K562 (cell line): Measurements from ENCODE around the gene KRT39. TPM values are rescaled to one million over a fixed set of nuclear protein-coding genes. Genes with fewer than 3 reads are reported as not detected.

ENCODE experiments used
- ATAC-seq: fragments of 200-7000 bp; cut with Tn5 transposase; 3 replicates; pipeline ENCODE4 v1.9.1; 2020; ENCODE audit warnings: moderate library complexity
- BruUV-seq: library from RNA; stranded (reverse); fragments of 400-500 nt; replicated peaks from 2 replicates; lab custom pipeline; 2021; lab: Mats Ljungman, UMichigan
- CTCF ChIA-PET: fragments of 300-600 bp; formaldehyde crosslinking; extraction: SDS; loops from one replicate; lab custom pipeline; 2021; ENCODE audit warnings: low intra/inter-chr PET ratio; lab: Yijun Ruan, JAX
- POLR2A ChIA-PET: fragments of 300-600, 350-650 bp; sonication (Branson Sonifier 250); formaldehyde crosslinking; extraction: SDS; loops from one replicate; lab custom pipeline; 2021; ENCODE audit warnings: antibody characterized with exemption, inconsistent platforms; lab: Yijun Ruan, JAX
- DNase-seq, 4 experiments: peaks; one replicate each; pipeline versions ENCODE4 v3.0.0 to v3.0.0-alpha.2; 2011 to 2018; ENCODE audit warnings: low spot score in 3 of 4, mixed read lengths in 3 of 4; ENCODE audit errors: extremely low read depth in 1 of 4
- FAIRE-seq: peaks from 2 replicates; lab custom pipeline; 2011; peaks lifted over from hg19 to GRCh38; lab: Jason Lieb, UNC
- H2AFZ ChIP-seq: 2 replicates; pipeline ENCODE4 v1.6.0; 2011; ENCODE audit warnings: low read depth, low read length, control low read depth, inconsistent platforms
- H3K27ac ChIP-seq: fragments of 200-600 bp; 3 replicates; pipeline ENCODE4 v1.8.0; 2011; ENCODE audit warnings: low read depth, mild to moderate bottlenecking, control low read depth, inconsistent platforms, low read length, moderate library complexity, mixed read lengths; ENCODE audit errors: extremely low read depth
- H3K27me3 ChIP-seq, 2 experiments: fragments of 300-600 bp in 1 of 2; 2 replicates in 1 of 2; 3 replicates in 1 of 2; pipeline versions ENCODE4 v1.6.0 to v1.8.0; 2011; ENCODE audit warnings: inconsistent platforms in 2 of 2, low read length in 2 of 2, mild to moderate bottlenecking in 1 of 2, mixed read lengths in 1 of 2, moderate library complexity in 1 of 2; ENCODE audit not compliant: control insufficient read depth in 2 of 2, insufficient read depth in 2 of 2
- H3K36me3 ChIP-seq: fragments of 300-600 bp; 3 replicates; pipeline ENCODE4 v1.8.0; 2011; ENCODE audit warnings: mild to moderate bottlenecking, low read length, inconsistent platforms; ENCODE audit not compliant: control insufficient read depth, insufficient read depth
- H3K4me1 ChIP-seq, 2 experiments: fragments of 200-600 bp in 1 of 2; replicated peaks in 1 of 2; 2 replicates in 1 of 2; 3 replicates in 1 of 2; pipeline versions ENCODE4 v1.5.1 to v1.8.0; 2011; ENCODE audit warnings: inconsistent platforms in 2 of 2, low read length in 2 of 2, mild to moderate bottlenecking in 1 of 2, mixed read lengths in 1 of 2, moderate library complexity in 1 of 2; ENCODE audit not compliant: control insufficient read depth in 2 of 2, insufficient read depth in 2 of 2
- H3K4me2 ChIP-seq: 2 replicates; pipeline ENCODE4 v1.6.1; 2011; ENCODE audit warnings: low read length, control low read depth, inconsistent platforms, mixed read lengths; ENCODE audit not compliant: insufficient read depth
- H3K4me3 ChIP-seq: fragments of 200-600 bp; sonication (generic), shearing (Covaris generic); 2 replicates; pipeline ENCODE4 v1.5.1; 2016; ENCODE audit warnings: control low read depth, inconsistent platforms
- H3K79me2 ChIP-seq: fragments of 200-600 bp; 3 replicates; pipeline ENCODE4 v1.8.0; 2011; ENCODE audit warnings: low read length, inconsistent platforms; ENCODE audit not compliant: control insufficient read depth, insufficient read depth
- H3K9ac ChIP-seq, 2 experiments: 2 replicates each; pipeline versions ENCODE4 v1.6.0 to v1.6.1; 2011; ENCODE audit warnings: low read depth in 2 of 2, low read length in 2 of 2, control low read depth in 1 of 2, inconsistent platforms in 1 of 2, mild to moderate bottlenecking in 1 of 2, mixed read lengths in 1 of 2; ENCODE audit not compliant: insufficient read depth in 1 of 2
- H3K9me1 ChIP-seq: one replicate; pipeline ENCODE4 v1.6.0; 2011; ENCODE audit warnings: inconsistent platforms, mild to moderate bottlenecking, low read length, moderate library complexity; ENCODE audit not compliant: control insufficient read depth, insufficient read depth
- H3K9me3 ChIP-seq: replicated peaks from 2 replicates; pipeline ENCODE4 v1.5.1; 2011; ENCODE audit warnings: low read depth, low read length, inconsistent platforms; ENCODE audit not compliant: control insufficient read depth, insufficient read depth
- H4K20me1 ChIP-seq: replicated peaks from 2 replicates; pipeline ENCODE4 v1.6.1; 2011; ENCODE audit warnings: low read length, inconsistent platforms, mixed read lengths; ENCODE audit not compliant: control insufficient read depth, insufficient read depth
- ARID2 ChIP-seq: fragments of 450-650 bp; IDR thresholded peaks from 2 replicates; pipeline ENCODE4 v1.6.1; 2017; ENCODE audit warnings: antibody characterized with exemption, mild to moderate bottlenecking
- ATF3 ChIP-seq, 2 experiments: fragments of 450-650 bp in 1 of 2; sonication (generic) in 1 of 2; formaldehyde crosslinking in 1 of 2; IDR thresholded peaks in 1 of 2; conservative IDR thresholded peaks in 1 of 2; 2 replicates each; pipeline versions ENCODE4 v1.6.1 to v1.8.1; 2016 to 2023; ENCODE audit warnings: mild to moderate bottlenecking in 2 of 2, moderate library complexity in 2 of 2, inconsistent platforms in 1 of 2, missing genetic modification reagents in 1 of 2
- CTCF ChIP-seq, 3 experiments: IDR thresholded peaks in 2 of 3; conservative IDR thresholded peaks in 1 of 3; 2 replicates each; pipeline ENCODE4 v1.5.1; 2011 to 2012; ENCODE audit warnings: low read length in 3 of 3, mild to moderate bottlenecking in 3 of 3, control low read depth in 2 of 3, improper control_type of control experiment in 1 of 3, inconsistent platforms in 1 of 3, low read depth in 1 of 3, mixed read lengths in 1 of 3, moderate library complexity in 1 of 3; ENCODE audit not compliant: insufficient read depth in 2 of 3
- FOXO4 ChIP-seq: fragments of 450-650 bp; formaldehyde crosslinking; IDR thresholded peaks from 2 replicates; pipeline ENCODE4 v1.4.0; 2020; ENCODE audit warnings: mild to moderate bottlenecking, moderate library complexity
- KLF16 ChIP-seq: IDR thresholded peaks from 2 replicates; pipeline ENCODE4 v1.6.1; 2016; ENCODE audit warnings: antibody characterized with exemption
- MAZ ChIP-seq, 2 experiments: fragments of 450-650 bp in 1 of 2; sonication (generic) in 1 of 2; formaldehyde crosslinking; IDR thresholded peaks in 1 of 2; conservative IDR thresholded peaks in 1 of 2; 2 replicates each; pipeline versions ENCODE4 v1.4.0 to v1.5.0; 2020; ENCODE audit warnings: mild to moderate bottlenecking in 1 of 2, missing genetic modification reagents in 1 of 2
- MCM7 ChIP-seq, 2 experiments: fragments of 450-650 bp; IDR thresholded peaks; 2 replicates each; pipeline ENCODE4 v1.6.1; 2016 to 2018
- NFIC ChIP-seq: fragments of 450-650 bp; IDR thresholded peaks from 2 replicates; pipeline ENCODE4 v1.6.1; 2017; ENCODE audit warnings: mild to moderate bottlenecking, inconsistent platforms
- RCOR1 ChIP-seq, 2 experiments: IDR thresholded peaks; 2 replicates each; pipeline ENCODE4 v1.6.1; 2012; ENCODE audit warnings: low read depth in 2 of 2, low read length in 2 of 2, borderline replicate concordance in 1 of 2, improper control_type of control experiment in 1 of 2
- SNAPC5 ChIP-seq: fragments of 250-450 bp; sonication (Bioruptor Pico); IDR thresholded peaks from 2 replicates; pipeline ENCODE4 v1.8.0; 2021; ENCODE audit warnings: moderate library complexity, mild to moderate bottlenecking, inconsistent platforms
- U2AF2 ChIP-seq: fragments of 200-400 bp; formaldehyde crosslinking; optimal IDR thresholded peaks from 2 replicates; pipeline ENCODE3; 2017; ENCODE audit warnings: low read depth, mild to moderate bottlenecking, low read length
- ZNF184 ChIP-seq: sonication (generic); formaldehyde crosslinking; IDR thresholded peaks from 2 replicates; pipeline ENCODE4 v1.5.0; 2020; ENCODE audit warnings: missing genetic modification reagents
- WGBS: fragments of 100-300 bp; shearing (Covaris generic); methylation state at CpG from one replicate; pipeline ENCODE4 v1.1.6; 2016; ENCODE audit warnings: low coverage, mixed read lengths; ENCODE audit not compliant: insufficient coverage; ENCODE audit errors: missing lambda C conversion rate; 5-methylcytosine and 5-hydroxymethylcytosine counted together
- in situ Hi-C: fragments of 300-500 bp; cut with MboI; formaldehyde crosslinking; loops from 4 replicates; pipeline ENCODE4 v1.15.0; 2018; ENCODE audit warnings: inconsistent platforms, mixed read lengths
- intact Hi-C: fragments of 100-400 bp; cut with micrococcal nuclease; formaldehyde crosslinking; loops from 2 replicates; pipeline ENCODE4 v1.14.2; 2022
- polyA plus RNA-seq, 8 experiments: library from polyadenylated mRNA; depleted of rRNA in 4 of 8; stranded (reverse) in 5 of 8; unstranded in 3 of 8; fragments of >200 nt; fragmentation: Nextera tagmentation in 2 of 8; fragmentation: Illumina TruSeq in 1 of 8; extraction: Ambion mirVana in 2 of 8; extraction: Trizol in 1 of 8; gene quantifications; 2 replicates each; pipeline versions ENCODE4 v1.2.1 to v1.2.3, GENCODE V29; 2011 to 2014; ENCODE audit warnings: inconsistent platforms in 1 of 8, missing spikeins in 1 of 8
- total RNA-seq, 7 experiments: library from RNA; depleted of rRNA in 6 of 7; stranded (reverse); fragments of >200 nt in 6 of 7; fragmentation: Illumina TruSeq in 2 of 7; extraction: Trizol in 2 of 7; gene quantifications; 2 replicates each; pipeline versions ENCODE4 v1.2.1 to v1.2.3, GENCODE V29; 2011 to 2021; ENCODE audit warnings: low replicate concordance in 1 of 7

Gene KRT39
- total and polyA plus RNA-seq, 9 of the 15 experiments (the other 6 are each of a cell fraction or from before 2014, with no cell fraction given), result not detected

- WGBS, result 0% methylated on average over 5 of the region's 5 CpGs
- Histone ChIP-seq H2AFZ (no peak overlapping the region), H3K9me3 (no peaks in the 10 kb centered on the region), H3K4me3 (no peak overlapping the region), H3K4me2 (no peak overlapping the region), H3K27me3 (peaks cover 32 to 37% of the 10 kb centered on the region in 2 experiments), H3K36me3 (no peaks in the 10 kb centered on the region), H3K9me1 (no peaks in the 10 kb centered on the region), H3K79me2 (no peaks in the 10 kb centered on the region), H4K20me1 (no peaks in the 10 kb centered on the region), H3K9ac (no peak overlapping the region), H3K27ac (no peak overlapping the region), H3K4me1 (no peaks in the 10 kb centered on the region)
- CTCF ChIA-PET, result interaction anchor here (0.7 to 3.8 kb wide), 12 partner anchors 106 to 758 kb away, joined by 3 to 36 read pairs (median 4); no protein-coding TSS in a partner anchor
- peak; percentile 97 for FAIRE-seq
- in situ Hi-C loops (loop anchor here (5.0 to 10.0 kb wide), 2 partner anchors 105 to 753 kb away; no protein-coding TSS in a partner anchor), intact Hi-C loops (loop anchor here (1.0 to 10.0 kb wide), 7 partner anchors 106 to 757 kb away; no protein-coding TSS in a partner anchor)
- peak; percentile 96 for ATAC-seq
- DNase-seq, result peak; percentile 73 to 83 (median 75)
- POLR2A ChIA-PET, result no interaction called here
- no TSS peak for BruUV-seq
- TF ChIP-seq ARID2 (peak; percentile 26; the same call in 1 of the 2 replicates), U2AF2 (no peak), NFIC (peak; percentile 90), KLF16 (peak; percentile 79), RCOR1 (IDR thresholded peaks at IDR 0.05; ENCODE audit: borderline replicate concordance in 1 of 2, low read depth in 2 of 2, low read length in 2 of 2) (peak in 1 of 2 experiments; percentile 41; a peak in 1 of 4 replicates), ATF3 (IDR thresholded peaks at IDR 0.05) (peak; percentile 72), ATF3 (CRISPR knock-in tag; conservative IDR thresholded peaks at IDR 0.05) (no peak; the same call in 1 of the 2 replicates), CTCF (IDR thresholded peaks at IDR 0.05 in 2 of 3, conservative IDR thresholded peaks at IDR 0.05 in 1 of 3; ENCODE audit: insufficient read depth in 2 of 3, low read depth in 1 of 3, low read length in 3 of 3) (peak; percentile 83 to 92 (median 87)), FOXO4 (CRISPR knock-in tag) (no peak), ZNF184 (CRISPR knock-in tag) (no peak), MCM7 (IDR thresholded peaks at IDR 0.05) (no peak), MAZ (CRISPR knock-in tag; conservative IDR thresholded peaks at IDR 0.05 in 1 of 2, IDR thresholded peaks at IDR 0.05 in 1 of 2) (0 out of 4 replicates have a peak, but pooled peaks of 1 of the 2 experiments have one; percentile 31), SNAPC5 (CRISPR knock-in tag) (no peak)
Observed at GRCh38 chr17:40909351-40909750, 57.4 kb downstream of the KRT39 start.
